ENCODE data around the gene LRRC31.

LRRC31 gene

DNA sequence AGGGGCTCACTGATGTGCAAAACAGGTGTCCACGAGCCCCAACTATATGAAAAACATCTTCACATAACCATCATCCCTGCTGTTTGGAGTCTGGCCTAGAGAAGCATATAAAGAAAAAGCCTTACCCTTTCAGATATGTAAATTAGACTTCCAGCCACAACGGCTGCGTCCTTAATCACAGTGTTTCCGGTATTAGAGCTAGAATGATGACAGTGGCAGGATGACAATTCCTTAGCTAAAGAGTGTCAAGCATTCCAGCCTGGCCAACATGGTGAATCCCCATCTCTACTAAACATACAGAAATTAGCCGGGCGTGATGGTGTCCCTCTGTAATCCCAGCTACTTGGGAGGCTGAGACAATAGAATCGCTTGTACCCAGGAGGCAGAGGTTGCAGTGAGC is 22.2 kb upstream of the LRRC31 start:
- H3K4me1 ChIP-seq (ENCODE audit: control insufficient read depth, insufficient read depth, low read length), result no peaks in the 10 kb centered on the region
- no peak overlapping the region for H3K9ac ChIP-seq (ENCODE audit: low read depth, low read length)
- no peak overlapping the region for H3K27ac ChIP-seq (ENCODE audit: low read depth, low read length)
- H3K4me3 ChIP-seq (ENCODE audit: low read depth, low read length), result no peak overlapping the region
- no peaks in the 10 kb centered on the region for H3K36me3 ChIP-seq (ENCODE audit: control insufficient read depth, insufficient read depth, low read length)
- H3K27me3 ChIP-seq (ENCODE audit: control insufficient read depth, insufficient read depth, low read length), result no peaks in the 10 kb centered on the region
- H3K9me3 ChIP-seq (ENCODE audit: control insufficient read depth, insufficient read depth, low read length), result no peaks in the 10 kb centered on the region

DNA sequence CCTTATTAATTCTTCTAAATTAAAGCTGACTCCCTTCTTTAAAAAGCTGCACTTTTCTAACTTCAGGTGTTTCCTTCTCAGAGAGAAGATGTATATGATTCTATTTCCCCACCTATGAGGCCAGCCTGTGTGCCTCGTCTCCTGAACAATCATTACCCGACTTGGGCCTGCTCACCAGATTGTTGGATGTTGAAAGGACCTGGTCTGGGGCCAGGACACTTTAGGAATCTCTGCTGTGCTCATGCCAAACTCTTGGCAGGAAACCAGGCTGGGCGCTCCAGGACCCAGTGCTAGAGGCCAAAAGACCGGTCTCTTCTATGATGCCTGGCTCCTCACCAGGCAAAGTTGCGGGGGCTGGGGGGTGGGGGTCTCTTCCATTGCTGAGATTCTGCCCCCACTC is 16.9 kb upstream of the LRRC31 start:
- no peaks in the 10 kb centered on the region for H3K36me3 ChIP-seq (ENCODE audit: control insufficient read depth, insufficient read depth, low read length)
- H3K9ac ChIP-seq (ENCODE audit: low read depth, low read length), result no peak overlapping the region
- no peaks in the 10 kb centered on the region for H3K9me3 ChIP-seq (ENCODE audit: control insufficient read depth, insufficient read depth, low read length)
- peaks cover 9% of the 10 kb centered on the region; the same call in 1 of the 2 replicates for H3K4me1 ChIP-seq (ENCODE audit: control insufficient read depth, insufficient read depth, low read length)
- no peaks in the 10 kb centered on the region for H3K27me3 ChIP-seq (ENCODE audit: control insufficient read depth, insufficient read depth, low read length)
- H3K27ac ChIP-seq (ENCODE audit: low read depth, low read length), result no peak overlapping the region
- H3K4me3 ChIP-seq (ENCODE audit: low read depth, low read length), result no peak overlapping the region

DNA sequence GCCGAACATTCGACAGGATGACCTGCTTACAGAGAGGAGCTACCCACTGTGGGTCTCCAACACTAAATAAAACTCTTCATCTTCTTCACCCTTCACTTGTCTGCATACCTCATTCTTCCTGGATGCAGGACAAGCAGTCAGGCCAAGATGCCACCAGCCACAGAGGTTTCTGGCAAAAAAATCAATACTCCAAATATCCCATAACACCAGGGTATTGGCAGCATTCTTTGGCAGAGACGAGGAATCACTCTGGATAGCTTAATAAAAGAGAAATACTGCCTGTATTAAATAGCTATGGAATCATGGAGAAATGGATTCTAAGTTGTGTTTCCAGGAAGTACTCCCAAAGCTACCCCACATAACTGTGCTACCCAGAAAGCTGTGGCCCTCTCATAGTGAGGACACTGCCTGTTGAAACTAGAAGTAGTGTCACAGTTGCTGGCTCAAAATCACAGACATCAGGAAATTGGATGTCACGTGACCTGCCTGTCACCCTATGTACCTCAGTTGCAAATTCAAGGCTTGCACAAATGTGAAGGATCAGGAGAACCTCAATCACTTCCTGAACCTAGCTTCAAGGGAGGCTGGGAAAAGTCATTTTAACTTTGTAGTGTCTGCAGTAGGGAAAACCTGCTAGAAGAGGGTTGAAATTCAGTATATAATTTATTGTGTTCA is 11.0 kb upstream of the LRRC31 start:
- Histone ChIP-seq H3K9me3 (ENCODE audit: control insufficient read depth, insufficient read depth, low read length) (no peaks in the 10 kb centered on the region), H3K4me1 (ENCODE audit: control insufficient read depth, insufficient read depth, low read length) (no peaks in the 10 kb centered on the region; the same call in 1 of the 2 replicates), H3K9ac (ENCODE audit: low read depth, low read length) (no peak overlapping the region), H3K27ac (ENCODE audit: low read depth, low read length) (no peak overlapping the region), H3K4me3 (ENCODE audit: low read depth, low read length) (no peak overlapping the region), H3K27me3 (ENCODE audit: control insufficient read depth, insufficient read depth, low read length) (no peaks in the 10 kb centered on the region), H3K36me3 (ENCODE audit: control insufficient read depth, insufficient read depth, low read length) (no peaks in the 10 kb centered on the region)

DNA sequence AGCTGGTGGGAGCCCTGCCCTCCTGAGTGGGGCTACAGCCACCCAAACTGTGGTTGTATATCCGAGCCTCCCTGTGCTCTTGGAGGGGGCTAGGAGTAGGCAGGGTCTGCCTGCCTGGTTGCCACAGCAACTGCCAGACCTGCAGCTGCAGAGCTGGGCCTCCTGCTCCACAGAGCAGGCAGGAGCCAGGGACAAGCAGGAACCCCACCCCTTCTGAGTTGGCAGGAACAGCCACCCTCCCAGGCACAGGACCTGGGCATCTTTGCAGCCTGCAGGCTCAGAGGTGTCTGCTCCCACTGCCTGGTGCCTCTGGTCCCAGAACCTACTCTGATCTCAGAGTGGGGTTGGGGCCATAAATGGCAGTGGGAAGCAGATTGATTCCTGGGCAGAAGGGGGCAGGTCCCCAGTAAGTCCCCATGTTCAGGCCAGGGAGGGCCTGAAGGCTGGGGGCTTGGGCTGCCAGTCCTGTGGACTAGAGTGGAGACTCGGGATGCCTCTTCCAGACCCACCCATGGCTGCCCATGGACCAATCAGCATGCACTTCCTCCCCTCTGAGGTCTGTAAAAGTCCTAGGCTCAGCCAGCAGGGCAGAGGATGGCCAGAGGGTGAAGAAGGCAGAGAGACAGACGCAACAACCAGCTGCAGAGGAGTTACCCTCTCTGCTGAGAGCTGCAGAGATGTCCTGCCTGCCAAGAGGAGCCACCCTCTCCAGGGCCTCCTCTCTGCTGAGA is 10.3 kb upstream of the LRRC31 start:
- Histone ChIP-seq H3K27me3 (ENCODE audit: control insufficient read depth, insufficient read depth, low read length) (no peaks in the 10 kb centered on the region), H3K36me3 (ENCODE audit: control insufficient read depth, insufficient read depth, low read length) (no peaks in the 10 kb centered on the region), H3K4me1 (ENCODE audit: control insufficient read depth, insufficient read depth, low read length) (no peaks in the 10 kb centered on the region), H3K27ac (ENCODE audit: low read depth, low read length) (no peak overlapping the region), H3K4me3 (ENCODE audit: low read depth, low read length) (no peak overlapping the region), H3K9ac (ENCODE audit: low read depth, low read length) (no peak overlapping the region), H3K9me3 (ENCODE audit: control insufficient read depth, insufficient read depth, low read length) (no peaks in the 10 kb centered on the region)

DNA sequence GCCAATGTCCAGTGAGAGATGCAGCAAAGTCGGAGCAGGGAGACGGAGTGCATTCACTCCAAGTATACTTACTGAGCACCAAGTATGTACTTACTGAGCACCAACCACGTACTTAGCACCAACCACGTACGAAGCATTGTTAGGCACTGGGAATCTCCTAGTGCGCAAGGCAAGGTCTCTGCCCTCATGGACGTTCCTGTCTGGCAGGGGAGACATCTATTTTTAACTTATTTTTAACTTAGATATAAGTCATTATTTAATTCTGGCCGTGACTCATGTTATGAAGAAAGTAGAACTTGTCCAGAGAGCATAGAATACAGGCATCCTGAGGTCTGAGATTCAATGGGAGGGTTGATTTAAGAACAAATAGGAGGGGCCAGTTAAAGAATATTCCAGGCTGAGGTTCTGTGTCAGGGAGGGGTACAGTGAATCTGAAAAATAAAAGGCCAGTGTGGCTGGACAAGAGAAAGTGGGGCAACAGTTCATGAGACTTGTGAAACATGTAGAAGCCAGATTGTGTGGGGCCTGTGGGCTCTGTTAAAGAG is 9.3 kb upstream of the LRRC31 start:
- Histone ChIP-seq H3K27ac (ENCODE audit: low read depth, low read length) (no peak overlapping the region), H3K4me3 (ENCODE audit: low read depth, low read length) (no peak overlapping the region), H3K9ac (ENCODE audit: low read depth, low read length) (no peak overlapping the region), H3K36me3 (ENCODE audit: control insufficient read depth, insufficient read depth, low read length) (no peaks in the 10 kb centered on the region), H3K27me3 (ENCODE audit: control insufficient read depth, insufficient read depth, low read length) (no peaks in the 10 kb centered on the region), H3K9me3 (ENCODE audit: control insufficient read depth, insufficient read depth, low read length) (no peaks in the 10 kb centered on the region), H3K4me1 (ENCODE audit: control insufficient read depth, insufficient read depth, low read length) (no peaks in the 10 kb centered on the region)

DNA sequence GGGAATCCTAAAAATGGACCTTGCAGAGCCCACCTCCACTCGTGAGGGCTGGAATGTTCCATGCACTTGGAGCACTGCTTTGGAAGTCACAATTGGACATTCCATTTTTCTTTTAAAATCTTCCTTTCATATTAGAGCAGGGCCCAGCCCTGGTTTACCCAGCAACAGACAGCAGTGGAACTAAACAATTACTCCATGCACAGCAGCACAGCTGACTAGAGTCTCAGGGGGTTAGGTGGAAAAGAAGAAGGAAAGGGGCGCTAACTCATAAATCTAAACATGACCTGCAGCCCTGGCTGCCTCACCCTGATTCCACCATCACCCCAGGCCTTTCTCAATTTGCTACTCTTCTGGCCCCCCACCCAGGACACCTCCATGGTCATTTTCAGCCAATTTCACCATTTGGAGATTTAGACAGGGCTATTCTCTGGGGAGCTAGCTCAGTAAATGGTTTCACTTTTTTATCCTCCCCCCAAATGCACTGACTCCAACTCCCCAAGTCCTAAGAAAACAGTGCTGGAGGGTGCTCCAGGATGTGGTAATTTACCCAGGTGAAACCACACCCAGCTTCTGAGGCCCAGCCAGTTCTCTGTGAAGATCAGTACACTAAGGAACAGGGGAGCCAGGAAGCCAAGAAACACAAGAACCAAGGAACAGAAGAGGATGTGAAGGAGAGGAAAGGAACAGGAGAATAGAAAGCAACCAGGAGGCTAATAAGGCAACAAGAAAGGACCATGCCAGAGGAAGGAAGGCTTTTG is 1.6 kb upstream of the LRRC31 start:
- H3K9me3 ChIP-seq (ENCODE audit: control insufficient read depth, insufficient read depth, low read length), result no peaks in the 10 kb centered on the region
- no peak overlapping the region for H3K27ac ChIP-seq (ENCODE audit: low read depth, low read length)
- no peaks in the 10 kb centered on the region; the same call in 1 of the 2 replicates for H3K27me3 ChIP-seq (ENCODE audit: control insufficient read depth, insufficient read depth, low read length)
- no peaks in the 10 kb centered on the region for H3K36me3 ChIP-seq (ENCODE audit: control insufficient read depth, insufficient read depth, low read length)
- no peak overlapping the region for H3K9ac ChIP-seq (ENCODE audit: low read depth, low read length)
- H3K4me1 ChIP-seq (ENCODE audit: control insufficient read depth, insufficient read depth, low read length), result peaks cover 8% of the 10 kb centered on the region; the same call in 1 of the 2 replicates
- no peak overlapping the region for H3K4me3 ChIP-seq (ENCODE audit: low read depth, low read length)

DNA sequence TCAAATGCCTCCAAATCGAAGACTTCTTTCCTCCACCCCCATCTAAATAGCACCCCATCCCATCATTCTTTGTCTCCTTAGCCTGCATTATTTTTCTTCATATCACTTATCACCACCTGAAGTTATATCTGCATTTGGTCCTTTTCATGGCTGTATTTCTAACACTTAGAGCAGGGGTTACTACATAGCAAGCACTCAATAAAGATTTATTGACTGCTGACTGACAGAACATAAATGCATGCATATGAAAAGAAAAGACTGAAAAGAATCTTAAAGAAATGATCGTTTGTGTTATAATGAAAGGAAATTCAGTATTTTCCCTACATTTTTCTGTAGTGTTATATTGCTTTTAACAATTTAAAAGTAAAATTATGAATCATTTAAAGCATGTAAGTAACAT is 1.4 kb downstream of the LRRC31 start:
- Histone ChIP-seq H3K9me3 (ENCODE audit: control insufficient read depth, insufficient read depth, low read length) (no peaks in the 10 kb centered on the region), H3K27ac (ENCODE audit: low read depth, low read length) (no peak overlapping the region), H3K36me3 (ENCODE audit: control insufficient read depth, insufficient read depth, low read length) (no peaks in the 10 kb centered on the region), H3K9ac (ENCODE audit: low read depth, low read length) (no peak overlapping the region), H3K4me1 (ENCODE audit: control insufficient read depth, insufficient read depth, low read length) (peaks cover 8% of the 10 kb centered on the region; the same call in 1 of the 2 replicates), H3K27me3 (ENCODE audit: control insufficient read depth, insufficient read depth, low read length) (no peaks in the 10 kb centered on the region; the same call in 1 of the 2 replicates), H3K4me3 (ENCODE audit: low read depth, low read length) (no peak overlapping the region)

DNA sequence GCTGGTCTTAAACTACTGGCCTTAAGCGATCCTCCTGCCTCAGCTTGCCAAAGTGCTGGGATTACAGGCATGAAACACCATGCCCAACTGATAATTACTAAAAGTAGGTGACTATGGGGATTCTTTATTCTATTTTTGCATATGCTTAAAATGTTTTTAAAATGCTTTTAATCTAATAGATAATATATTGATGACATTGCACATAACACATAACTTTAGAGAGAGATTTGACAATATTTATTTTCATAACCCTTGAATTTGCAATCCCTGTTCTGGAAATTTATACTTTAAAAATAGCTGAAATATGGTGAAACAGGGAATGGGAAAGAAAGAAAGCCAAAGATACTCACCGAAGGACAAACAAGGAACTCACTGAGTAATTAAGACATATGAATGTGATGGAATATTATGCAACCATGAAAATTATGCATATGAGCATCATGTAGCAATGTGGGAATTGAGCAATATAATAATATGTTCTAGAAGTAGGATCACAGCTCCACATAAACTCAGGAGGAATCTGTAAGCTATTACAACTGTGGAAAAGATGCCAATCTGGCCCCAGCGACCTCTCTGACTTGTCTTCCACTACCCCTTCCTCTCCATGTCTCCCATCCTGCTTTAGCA is 2.0 kb downstream of the LRRC31 start:
- no peaks in the 10 kb centered on the region; the same call in 1 of the 2 replicates for H3K27me3 ChIP-seq (ENCODE audit: control insufficient read depth, insufficient read depth, low read length)
- no peak overlapping the region for H3K27ac ChIP-seq (ENCODE audit: low read depth, low read length)
- H3K9me3 ChIP-seq (ENCODE audit: control insufficient read depth, insufficient read depth, low read length), result no peaks in the 10 kb centered on the region
- no peak overlapping the region for H3K9ac ChIP-seq (ENCODE audit: low read depth, low read length)
- H3K4me1 ChIP-seq (ENCODE audit: control insufficient read depth, insufficient read depth, low read length), result peaks cover 8% of the 10 kb centered on the region; the same call in 1 of the 2 replicates
- H3K4me3 ChIP-seq (ENCODE audit: low read depth, low read length), result no peak overlapping the region
- no peaks in the 10 kb centered on the region for H3K36me3 ChIP-seq (ENCODE audit: control insufficient read depth, insufficient read depth, low read length)

DNA sequence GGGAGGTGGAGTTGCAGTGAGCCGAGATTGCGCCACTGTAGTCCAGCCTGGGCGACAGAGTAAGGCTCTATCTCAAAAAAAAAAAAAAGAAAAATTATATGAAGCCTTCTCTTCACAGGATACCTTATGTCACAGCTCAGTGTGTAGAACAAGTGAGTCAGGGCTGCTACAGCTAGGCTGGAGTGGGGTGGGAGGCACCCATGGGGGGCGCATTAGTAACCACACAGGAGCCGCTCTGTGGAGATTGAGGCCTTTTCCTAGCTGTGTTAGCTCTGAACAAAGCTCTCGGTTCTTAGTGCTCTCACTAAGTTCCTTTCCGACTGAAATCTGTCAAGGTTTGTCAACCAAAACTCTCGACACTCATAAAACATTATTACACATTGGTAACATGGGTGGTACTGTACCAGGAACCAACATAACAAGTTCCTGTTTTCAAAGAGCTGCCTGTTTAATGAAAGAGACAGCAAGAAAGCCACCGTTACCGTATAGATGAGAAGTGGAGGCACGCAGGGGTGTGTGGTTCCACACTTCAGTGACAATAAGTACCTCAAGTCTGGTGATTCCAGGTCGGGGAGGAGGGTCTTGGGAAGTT is 4.5 kb downstream of the LRRC31 start:
- H3K36me3 ChIP-seq (ENCODE audit: control insufficient read depth, insufficient read depth, low read length), result no peaks in the 10 kb centered on the region
- H3K9me3 ChIP-seq (ENCODE audit: control insufficient read depth, insufficient read depth, low read length), result no peaks in the 10 kb centered on the region
- no peaks in the 10 kb centered on the region for H3K27me3 ChIP-seq (ENCODE audit: control insufficient read depth, insufficient read depth, low read length)
- H3K4me1 ChIP-seq (ENCODE audit: control insufficient read depth, insufficient read depth, low read length), result peaks cover 12% of the 10 kb centered on the region
- H3K27ac ChIP-seq (ENCODE audit: low read depth, low read length), result no peak overlapping the region
- no peak overlapping the region for H3K9ac ChIP-seq (ENCODE audit: low read depth, low read length)
- H3K4me3 ChIP-seq (ENCODE audit: low read depth, low read length), result no peak overlapping the region

DNA sequence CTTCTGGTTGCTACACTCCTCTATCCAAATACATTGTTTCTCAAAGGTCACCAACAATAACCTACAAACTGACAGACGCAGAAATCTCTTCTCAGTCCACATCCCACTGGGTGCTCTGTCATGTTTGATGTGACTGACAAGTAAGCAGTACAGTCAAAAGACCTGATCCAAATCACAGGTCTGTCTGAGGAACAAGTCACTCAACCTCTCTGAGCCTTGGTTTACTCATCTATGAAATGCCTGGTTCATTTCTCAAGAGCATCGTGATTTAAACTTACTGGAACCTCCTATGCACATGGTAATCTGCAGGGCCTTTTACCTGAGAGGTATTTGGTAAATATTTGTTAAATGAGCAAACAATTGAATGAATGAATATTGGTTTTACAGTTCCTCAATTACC is 5.5 kb downstream of the LRRC31 start:
- Histone ChIP-seq H3K27ac (ENCODE audit: low read depth, low read length) (no peak overlapping the region), H3K9ac (ENCODE audit: low read depth, low read length) (no peak overlapping the region), H3K36me3 (ENCODE audit: control insufficient read depth, insufficient read depth, low read length) (no peaks in the 10 kb centered on the region), H3K27me3 (ENCODE audit: control insufficient read depth, insufficient read depth, low read length) (no peaks in the 10 kb centered on the region), H3K4me1 (ENCODE audit: control insufficient read depth, insufficient read depth, low read length) (peaks cover 5% of the 10 kb centered on the region; the same call in 1 of the 2 replicates), H3K9me3 (ENCODE audit: control insufficient read depth, insufficient read depth, low read length) (no peaks in the 10 kb centered on the region), H3K4me3 (ENCODE audit: low read depth, low read length) (no peak overlapping the region)

Data from HUES48 (cell line).